ENCODE data around the gene TMEFF2.

TMEFF2 gene

GRCh38 chr2:192202373-192202772, 7.6 kb upstream of the TMEFF2 start:
- CTCF ChIA-PET, result no interaction called here
- H3K27ac ChIP-seq, result no peak overlapping the region
- TF ChIP-seq CTCF (conservative IDR thresholded peaks at IDR 0.05; ENCODE audit: low read depth), result no peak
- POLR2A ChIA-PET (ENCODE audit: low non-redundant PET), result no interaction called here
- no peak for DNase-seq (ENCODE audit: low spot score)

GRCh38 chr2:192201116-192201515, 6.4 kb upstream of the TMEFF2 start:
- no peak for DNase-seq (ENCODE audit: low spot score)
- ChIA-PET POLR2A (ENCODE audit: low non-redundant PET) (no interaction called here), CTCF (interaction anchor here (0.5 to 1.0 kb wide), 3 partner anchors 25 to 965 kb away, joined by 3 to 5 read pairs (median 4); no protein-coding TSS in a partner anchor)
- TF ChIP-seq CTCF (conservative IDR thresholded peaks at IDR 0.05; ENCODE audit: low read depth), result no peak
- H3K27ac ChIP-seq, result no peak overlapping the region

- CTCF ChIA-PET, result no interaction called here
- DNase-seq (ENCODE audit: low spot score), result peak; percentile 13
- no peak overlapping the region for H3K27ac ChIP-seq
- POLR2A ChIA-PET (ENCODE audit: low non-redundant PET), result no interaction called here
- peak; percentile 35; the same call in 1 of the 2 replicates for TF ChIP-seq CTCF (conservative IDR thresholded peaks at IDR 0.05; ENCODE audit: low read depth)
Measured at GRCh38 chr2:192197357-192197756, 2.6 kb upstream of the TMEFF2 start.

GRCh38 chr2:192196421-192197194, 1.9 kb upstream of the TMEFF2 start:
- ChIA-PET CTCF (interaction anchor here (0.5 kb wide), 1 partner anchor 356 kb away, joined by 3 read pairs; no protein-coding TSS in a partner anchor), POLR2A (ENCODE audit: low non-redundant PET) (no interaction called here)
- DNase-seq (ENCODE audit: low spot score), result no peak
- no peak overlapping the region for H3K27ac ChIP-seq
- no peak for TF ChIP-seq CTCF (conservative IDR thresholded peaks at IDR 0.05; ENCODE audit: low read depth)

- H3K27ac ChIP-seq, result no peak overlapping the region
- ChIA-PET POLR2A (ENCODE audit: low non-redundant PET) (no interaction called here), CTCF (interaction anchor here (0.5 to 0.6 kb wide), 2 partner anchors 355 to 695 kb away, joined by 3 read pairs; no protein-coding TSS in a partner anchor)
- TF ChIP-seq CTCF (conservative IDR thresholded peaks at IDR 0.05; ENCODE audit: low read depth), result no peak
- DNase-seq (ENCODE audit: low spot score), result peak; percentile 42
Measured at GRCh38 chr2:192195548-192196418, 1.1 kb upstream of the TMEFF2 start.

GRCh38 chr2:192194265-192194865, 368 bp downstream of the TMEFF2 start:
- H3K27ac ChIP-seq, result no peak overlapping the region
- DNase-seq (ENCODE audit: low spot score), result peak; percentile 8
- TF ChIP-seq CTCF (conservative IDR thresholded peaks at IDR 0.05; ENCODE audit: low read depth), result no peak
- ChIA-PET CTCF (interaction anchor here (0.6 to 1.7 kb wide), 2 partner anchors 325 to 704 kb away, joined by 3 to 5 read pairs; no protein-coding TSS in a partner anchor), POLR2A (ENCODE audit: low non-redundant PET) (no interaction called here)

Measured in RWPE1 (cell line).